ENCODE results near the gene TACR1. TPM values are rescaled to one million over a fixed set of nuclear protein-coding genes. Genes with fewer than 3 reads are reported as not detected.

Gene TACR1
- total RNA-seq, 4 donors from 2014 or later, result 3.3 to 10.8 (median 5.3) TPM

- no peaks in the 10 kb centered on the region for H3K9me3 ChIP-seq
- 86 to 91% methylated on average over 3 of the region's 3 CpGs for WGBS, 2 donors
- DNase-seq (ENCODE audit: low spot score in 2 of 2), result no peak
- no peak overlapping the region for H3K4me3 ChIP-seq
- no peaks in the 10 kb centered on the region for H3K4me1 ChIP-seq
- H3K27me3 ChIP-seq, result no peaks in the 10 kb centered on the region
- no peaks in the 10 kb centered on the region for H3K36me3 ChIP-seq
- no peak overlapping the region for H3K27ac ChIP-seq
- TF ChIP-seq, protein P1, sequence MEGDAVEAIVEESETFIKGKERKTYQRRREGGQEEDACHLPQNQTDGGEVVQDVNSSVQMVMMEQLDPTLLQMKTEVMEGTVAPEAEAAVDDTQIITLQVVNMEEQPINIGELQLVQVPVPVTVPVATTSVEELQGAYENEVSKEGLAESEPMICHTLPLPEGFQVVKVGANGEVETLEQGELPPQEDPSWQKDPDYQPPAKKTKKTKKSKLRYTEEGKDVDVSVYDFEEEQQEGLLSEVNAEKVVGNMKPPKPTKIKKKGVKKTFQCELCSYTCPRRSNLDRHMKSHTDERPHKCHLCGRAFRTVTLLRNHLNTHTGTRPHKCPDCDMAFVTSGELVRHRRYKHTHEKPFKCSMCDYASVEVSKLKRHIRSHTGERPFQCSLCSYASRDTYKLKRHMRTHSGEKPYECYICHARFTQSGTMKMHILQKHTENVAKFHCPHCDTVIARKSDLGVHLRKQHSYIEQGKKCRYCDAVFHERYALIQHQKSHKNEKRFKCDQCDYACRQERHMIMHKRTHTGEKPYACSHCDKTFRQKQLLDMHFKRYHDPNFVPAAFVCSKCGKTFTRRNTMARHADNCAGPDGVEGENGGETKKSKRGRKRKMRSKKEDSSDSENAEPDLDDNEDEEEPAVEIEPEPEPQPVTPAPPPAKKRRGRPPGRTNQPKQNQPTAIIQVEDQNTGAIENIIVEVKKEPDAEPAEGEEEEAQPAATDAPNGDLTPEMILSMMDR (IDR thresholded peaks at IDR 0.05), result no peak
- no peak for TF ChIP-seq EP300 (IDR thresholded peaks at IDR 0.05)
- no peak for TF ChIP-seq POLR2A (IDR thresholded peaks at IDR 0.05)
Observed at GRCh38 chr2:75030218-75031009, 168.9 kb downstream of the TACR1 start.

DNA sequence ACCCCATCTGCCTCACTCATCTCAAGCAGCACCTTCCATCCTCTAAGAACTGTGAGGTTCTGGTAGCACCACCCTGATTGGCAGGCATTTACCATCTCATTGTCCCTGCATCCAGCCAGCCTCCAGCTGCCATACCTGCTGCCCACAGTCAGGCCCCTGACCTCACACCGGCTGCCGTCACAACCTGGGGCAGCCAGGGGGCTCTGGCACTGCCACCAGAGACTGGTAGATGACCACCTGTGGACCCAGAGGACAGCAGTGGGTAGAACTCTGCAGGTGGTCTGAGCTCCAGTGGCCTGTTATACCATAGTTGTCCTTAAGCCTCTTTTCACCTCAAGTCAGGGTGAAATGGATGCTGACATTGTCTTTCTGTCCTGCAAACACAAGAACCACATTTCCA lies 171.4 kb downstream of the TACR1 start:
- Histone ChIP-seq H3K27me3 (no peaks in the 10 kb centered on the region), H3K4me1 (no peaks in the 10 kb centered on the region), H3K4me3 (no peak overlapping the region), H3K36me3 (no peaks in the 10 kb centered on the region), H3K9me3 (no peaks in the 10 kb centered on the region), H3K27ac (no peak overlapping the region)
- TF ChIP-seq, protein P1 (IDR thresholded peaks at IDR 0.05), result no peak
- no peak for TF ChIP-seq POLR2A (IDR thresholded peaks at IDR 0.05)
- TF ChIP-seq EP300 (IDR thresholded peaks at IDR 0.05), result no peak
- no peak for DNase-seq (ENCODE audit: low spot score in 2 of 2)
- 100% methylated on average over 2 of the region's 2 CpGs for WGBS, 2 donors

- no peak for DNase-seq (ENCODE audit: low spot score in 2 of 2)
- WGBS, 2 donors, result 83 to 88% methylated on average over 2 of the region's 2 CpGs
- peaks cover 0 to 6% (median 0%) of the 10 kb centered on the region in 4 donors for H3K4me1 ChIP-seq
- TF ChIP-seq, protein P1 (IDR thresholded peaks at IDR 0.05), result no peak
- TF ChIP-seq EP300 (IDR thresholded peaks at IDR 0.05), result no peak
- no peak for TF ChIP-seq POLR2A (IDR thresholded peaks at IDR 0.05)
- no peak overlapping the region for H3K27ac ChIP-seq
- H3K36me3 ChIP-seq, result no peaks in the 10 kb centered on the region
- H3K4me3 ChIP-seq, result no peak overlapping the region
- H3K9me3 ChIP-seq, result no peaks in the 10 kb centered on the region
- no peaks in the 10 kb centered on the region for H3K27me3 ChIP-seq
Observed at GRCh38 chr2:75025633-75026380, 173.5 kb downstream of the TACR1 start.

DNA sequence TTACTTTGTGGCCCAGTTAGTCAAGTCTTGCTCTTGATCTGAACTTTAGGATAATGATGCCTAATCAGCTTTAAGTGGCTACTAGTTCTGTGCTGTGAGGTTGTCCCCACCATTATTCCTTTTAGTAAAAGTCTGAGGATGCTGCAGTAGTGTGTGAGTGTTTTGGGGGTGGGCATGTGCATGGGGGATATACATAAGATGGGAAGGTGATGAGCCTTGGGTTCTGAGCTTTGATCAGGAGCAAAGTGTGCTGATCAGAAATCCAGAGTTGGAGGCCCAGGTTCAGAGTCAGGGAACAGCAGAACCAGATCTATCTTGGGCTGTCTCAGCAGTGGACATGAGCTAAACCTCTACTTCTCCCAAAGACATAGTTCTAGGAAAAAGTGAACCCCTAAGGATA lies 174.1 kb downstream of the TACR1 start:
- Histone ChIP-seq H3K27me3 (no peaks in the 10 kb centered on the region), H3K36me3 (no peaks in the 10 kb centered on the region), H3K4me1 (peaks cover 0 to 6% (median 0%) of the 10 kb centered on the region in 4 donors), H3K4me3 (no peak overlapping the region), H3K27ac (no peak overlapping the region), H3K9me3 (no peaks in the 10 kb centered on the region)
- TF ChIP-seq, protein P1 (IDR thresholded peaks at IDR 0.05), result no peak
- TF ChIP-seq POLR2A (IDR thresholded peaks at IDR 0.05), result no peak
- TF ChIP-seq EP300 (IDR thresholded peaks at IDR 0.05), result no peak
- no peak for DNase-seq (ENCODE audit: low spot score in 2 of 2)
